PC-9 (cell line): Measurements from ENCODE around the gene KCNN1. TPM values are rescaled to one million over a fixed set of nuclear protein-coding genes. Genes with fewer than 3 reads are reported as not detected.
A peak's percentile ranks its signal among the peaks of the same experiment; 100 is the strongest.
"Not testable (repeated sequence)": the region's sequence is repeated elsewhere in the genome, so short reads cannot be mapped to it uniquely, and the experiment has no call there.

Source experiments
- Bru-seq: library from RNA; stranded (reverse); fragments of 400-500 nt; gene quantifications from one replicate; lab custom pipeline; 2021; lab: Mats Ljungman, UMichigan
- BruChase-seq, 2 experiments: library from RNA; stranded (reverse); fragments of 400-500 nt; gene quantifications; one replicate each; lab custom pipeline; 2021; lab: Mats Ljungman, UMichigan
- BruUV-seq: library from RNA; stranded (reverse); fragments of 400-500 nt; replicated peaks from 2 replicates; lab custom pipeline; 2021; lab: Mats Ljungman, UMichigan
- CTCF ChIA-PET: fragments of 300-600 bp; sonication (Branson Sonifier 250); formaldehyde crosslinking; loops from one replicate; lab custom pipeline; 2022; ENCODE audit warnings: antibody characterized with exemption; lab: Charles Lee
- POLR2A ChIA-PET: fragments of 300-600 bp; sonication (Branson Sonifier 250); formaldehyde crosslinking; loops from one replicate; lab custom pipeline; 2022; ENCODE audit warnings: antibody characterized with exemption; ENCODE audit not compliant: unreplicated experiment; lab: Charles Lee
- DNase-seq, 2 experiments: peaks; one replicate each; pipeline versions ENCODE4 v3.0.0 to v3.0.0-alpha.2; 2015 to 2022; ENCODE audit warnings: mixed read lengths in 1 of 2
- H2AFZ ChIP-seq: fragments of 200-600 bp; sonication (generic); 2 replicates; pipeline ENCODE4 v1.8.1; 2017; ENCODE audit warnings: antibody characterized with exemption
- H3F3A ChIP-seq: fragments of 200-600 bp; sonication (generic); 2 replicates; pipeline ENCODE4 v1.8.1; 2017; ENCODE audit warnings: antibody characterized with exemption, mild to moderate bottlenecking, low read depth; ENCODE audit not compliant: insufficient read depth
- H3K27ac ChIP-seq: fragments of 200-600 bp; sonication (generic); 2 replicates; pipeline ENCODE4 v1.6.1; 2016; ENCODE audit warnings: mixed run types
- H3K27me3 ChIP-seq: fragments of 200-600 bp; sonication (generic); 2 replicates; pipeline ENCODE4 v1.6.1; 2016; ENCODE audit warnings: low read depth, mixed run types; ENCODE audit not compliant: insufficient read depth
- H3K36me3 ChIP-seq: fragments of 200-600 bp; sonication (generic); 2 replicates; pipeline ENCODE4 v1.6.1; 2016; ENCODE audit warnings: low read depth, mixed run types
- H3K4me1 ChIP-seq: fragments of 200-600 bp; sonication (generic); replicated peaks from 2 replicates; pipeline ENCODE4 v1.6.1; 2016; ENCODE audit warnings: mixed run types; ENCODE audit not compliant: insufficient read depth
- H3K4me2 ChIP-seq: fragments of 200-600 bp; sonication (generic); 2 replicates; pipeline ENCODE4 v1.6.1; 2017; ENCODE audit warnings: mixed run types
- H3K4me3 ChIP-seq: fragments of 200-600 bp; sonication (generic); 2 replicates; pipeline ENCODE4 v1.6.1; 2016; ENCODE audit warnings: mixed run types
- H3K79me2 ChIP-seq: fragments of 200-600 bp; sonication (generic); 2 replicates; pipeline ENCODE4 v1.6.1; 2017; ENCODE audit warnings: low read depth, mixed run types
- H3K9me2 ChIP-seq: fragments of 200-600 bp; sonication (generic); 2 replicates; pipeline ENCODE4 v1.8.1; 2017; ENCODE audit warnings: mild to moderate bottlenecking; ENCODE audit not compliant: insufficient read depth
- H3K9me3 ChIP-seq: fragments of 200-600 bp; sonication (generic); 2 replicates; pipeline ENCODE4 v1.8.1; 2016; ENCODE audit warnings: low read depth; ENCODE audit not compliant: insufficient read depth
- H4K20me1 ChIP-seq: fragments of 200-600 bp; sonication (generic); 2 replicates; pipeline ENCODE4 v1.8.1; 2017; ENCODE audit not compliant: insufficient read depth
- CTCF ChIP-seq: fragments of 200-600 bp; sonication (generic); conservative IDR thresholded peaks from 2 replicates; pipeline ENCODE4 v1.6.1; 2017; ENCODE audit warnings: mixed run types, antibody characterized with exemption, mild to moderate bottlenecking, moderate library complexity
- EZH2 ChIP-seq: fragments of 200-600 bp; sonication (generic); IDR thresholded peaks from 2 replicates; pipeline ENCODE4 v1.8.0; 2017; ENCODE audit warnings: antibody characterized with exemption, low read depth
- intact Hi-C: fragments of 100-400 bp; cut with micrococcal nuclease; formaldehyde crosslinking; loops from one replicate; pipeline ENCODE4 v1.10.0; 2022; ENCODE audit not compliant: unreplicated experiment
- long read RNA-seq: library from polyadenylated mRNA; stranded (forward); transcript quantifications from one replicate; pipeline ENCODE4 v2.0.0, GENCODE V29; 2022
- total RNA-seq: library from RNA; stranded (reverse); gene quantifications from 2 replicates; pipeline ENCODE4 v1.2.3, GENCODE V29; 2021

KCNN1 gene
- total RNA-seq: 0.09 TPM in 1 of 2 replicates, not detected in the other
- percentile 7 among the genes with signal in this experiment for Bru-seq, nascent RNA
- BruChase-seq, experiment 1, labeled RNA remaining after a 2-hour chase: percentile 13 among the genes with signal in this experiment
- percentile 13 among the genes with signal in this experiment for BruChase-seq, experiment 2, labeled RNA remaining after a 6-hour chase
- long read RNA-seq, partial matches to known transcripts: 0 of 2 reads
- long read RNA-seq, other reads (novel, unspliced or antisense): 2 of 2 reads

- no peaks in the 10 kb centered on the region for H4K20me1 ChIP-seq
- no peaks in the 10 kb centered on the region for H3F3A ChIP-seq
- no peak for DNase-seq
- H3K27me3 ChIP-seq: peaks cover 16% of the 10 kb centered on the region; the same call in 1 of the 2 replicates
- no peaks in the 10 kb centered on the region for H3K36me3 ChIP-seq
- ChIA-PET CTCF (no interaction called here), POLR2A (no interaction called here)
- no peaks in the 10 kb centered on the region for H3K9me2 ChIP-seq
- TF ChIP-seq CTCF (no peak), EZH2 (no peak)
- no peak within 1 kb of the TSS for H2AFZ ChIP-seq
- no peaks in the 10 kb centered on the region for H3K9me3 ChIP-seq
- H3K4me1 ChIP-seq: no peaks in the 10 kb centered on the region
- no peak within 1 kb of the TSS for H3K27ac ChIP-seq
- intact Hi-C loops: no loop called here
- no peaks in the 10 kb centered on the region for H3K79me2 ChIP-seq
- H3K4me2 ChIP-seq: no peak within 1 kb of the TSS
- BruUV-seq: no TSS peak
- no peak within 1 kb of the TSS for H3K4me3 ChIP-seq
Measured at GRCh38 chr19:17966550-17967256, at the start of gene KCNN1. Gene KCNN1 (plus strand): TSS chr19:17967107. CDS start chr19:17973889, 6,782 bp downstream.

- DNase-seq, H2AFZ ChIP-seq, H3K27ac ChIP-seq, H3K9me2 ChIP-seq, H3K36me3 ChIP-seq, BruUV-seq, POLR2A ChIA-PET, H3K4me3 ChIP-seq, H3K9me3 ChIP-seq, H3K27me3 ChIP-seq, H3K4me2 ChIP-seq, H4K20me1 ChIP-seq, intact Hi-C loops, H3K79me2 ChIP-seq, CTCF ChIA-PET: not testable (repeated sequence)
- peaks cover 35% of the 10 kb centered on the region for H3F3A ChIP-seq
- H3K4me1 ChIP-seq: peaks cover 17% of the 10 kb centered on the region
Measured at GRCh38 chr19:17918151-17918550, 48.8 kb upstream of the KCNN1 start.

GRCh38 chr19:17919122-17919521 is 47.8 kb upstream of the KCNN1 start:
- DNase-seq, H3K27ac ChIP-seq, intact Hi-C loops, H3K4me2 ChIP-seq, H3K36me3 ChIP-seq, H2AFZ ChIP-seq, H3K9me3 ChIP-seq, H3K9me2 ChIP-seq, H3K27me3 ChIP-seq, BruUV-seq, H3K4me3 ChIP-seq, H3K79me2 ChIP-seq, H4K20me1 ChIP-seq: not testable (repeated sequence)
- ChIA-PET CTCF (interaction anchor here (0.6 kb wide), 4 partner anchors 78 to 242 kb away, joined by 3 to 8 read pairs (median 4); no protein-coding TSS in a partner anchor), POLR2A (interaction anchor here (0.6 to 0.7 kb wide), 2 partner anchors 10 to 13 kb away, joined by 10 to 11 read pairs; no protein-coding TSS in a partner anchor)
- H3F3A ChIP-seq: peaks cover 35% of the 10 kb centered on the region
- H3K4me1 ChIP-seq: peaks cover 17% of the 10 kb centered on the region

GRCh38 chr19:17920527-17920926 is 46.4 kb upstream of the KCNN1 start:
- intact Hi-C loops: no loop called here
- Histone ChIP-seq H3K9me3 (no peaks in the 10 kb centered on the region; the same call in 1 of the 2 replicates), H4K20me1 (no peaks in the 10 kb centered on the region), H3K4me2 (no peak overlapping the region), H3K9me2 (no peaks in the 10 kb centered on the region), H3K27ac (no peak overlapping the region), H3F3A (peaks cover 32% of the 10 kb centered on the region), H3K79me2 (no peaks in the 10 kb centered on the region), H3K4me3 (no peak overlapping the region), H3K4me1 (peaks cover 13% of the 10 kb centered on the region), H2AFZ (no peak overlapping the region), H3K36me3 (no peaks in the 10 kb centered on the region), H3K27me3 (no peaks in the 10 kb centered on the region)
- CTCF ChIA-PET: no interaction called here
- no peak for DNase-seq
- BruUV-seq: no TSS peak
- POLR2A ChIA-PET: no interaction called here
- TF ChIP-seq CTCF (no peak), EZH2 (no peak)
